Endothelial cell of umbilical vein (primary cell): Measurements from ENCODE around the gene SEPTIN7.

Source experiments
- FOS ChIP-seq: IDR thresholded peaks from 2 replicates; pipeline ENCODE4 v1.6.1; 2011; ENCODE audit warnings: mild to moderate bottlenecking, low read length, moderate library complexity, borderline replicate concordance; ENCODE audit not compliant: insufficient read depth
- MYC ChIP-seq: IDR thresholded peaks from one replicate; pipeline ENCODE4 v1.6.1; 2011; ENCODE audit warnings: mild to moderate bottlenecking, low read depth, low read length
- POLR2A ChIP-seq: IDR thresholded peaks from 2 replicates; pipeline ENCODE4 v1.6.1; 2012; ENCODE audit warnings: low read depth, mild to moderate bottlenecking, control low read depth, low read length
- POLR2AphosphoS5 ChIP-seq: IDR thresholded peaks from 2 replicates; pipeline ENCODE4 v1.6.1; 2012; ENCODE audit warnings: low read depth, mild to moderate bottlenecking, control low read depth, low read length, moderate library complexity; ENCODE audit not compliant: insufficient read depth
- TF ChIP-seq, protein P1 (sequence below), 2 donors: IDR thresholded peaks; 1 replicate in 1 of 2; 2 replicates in 1 of 2; pipeline ENCODE4 v1.5.1; 2011; ENCODE audit warnings: low read length in 2 of 2, mild to moderate bottlenecking in 2 of 2, moderate library complexity in 2 of 2, control low read depth in 1 of 2, inconsistent platforms in 1 of 2, low read depth in 1 of 2; ENCODE audit not compliant: insufficient read depth in 1 of 2; ENCODE audit errors: extremely low read depth in 1 of 2

GRCh38 chr7:35819310-35819709, 18.5 kb downstream of the SEPTIN7 start:
- TF ChIP-seq, protein P1, sequence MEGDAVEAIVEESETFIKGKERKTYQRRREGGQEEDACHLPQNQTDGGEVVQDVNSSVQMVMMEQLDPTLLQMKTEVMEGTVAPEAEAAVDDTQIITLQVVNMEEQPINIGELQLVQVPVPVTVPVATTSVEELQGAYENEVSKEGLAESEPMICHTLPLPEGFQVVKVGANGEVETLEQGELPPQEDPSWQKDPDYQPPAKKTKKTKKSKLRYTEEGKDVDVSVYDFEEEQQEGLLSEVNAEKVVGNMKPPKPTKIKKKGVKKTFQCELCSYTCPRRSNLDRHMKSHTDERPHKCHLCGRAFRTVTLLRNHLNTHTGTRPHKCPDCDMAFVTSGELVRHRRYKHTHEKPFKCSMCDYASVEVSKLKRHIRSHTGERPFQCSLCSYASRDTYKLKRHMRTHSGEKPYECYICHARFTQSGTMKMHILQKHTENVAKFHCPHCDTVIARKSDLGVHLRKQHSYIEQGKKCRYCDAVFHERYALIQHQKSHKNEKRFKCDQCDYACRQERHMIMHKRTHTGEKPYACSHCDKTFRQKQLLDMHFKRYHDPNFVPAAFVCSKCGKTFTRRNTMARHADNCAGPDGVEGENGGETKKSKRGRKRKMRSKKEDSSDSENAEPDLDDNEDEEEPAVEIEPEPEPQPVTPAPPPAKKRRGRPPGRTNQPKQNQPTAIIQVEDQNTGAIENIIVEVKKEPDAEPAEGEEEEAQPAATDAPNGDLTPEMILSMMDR (IDR thresholded peaks at IDR 0.05; ENCODE audit: extremely low read depth in 1 of 2, insufficient read depth in 1 of 2, low read depth in 1 of 2, low read length in 2 of 2), result no peak
- no peak for TF ChIP-seq POLR2AphosphoS5
- no peak for TF ChIP-seq POLR2A
- no peak for TF ChIP-seq FOS
- no peak for TF ChIP-seq MYC
